GM18526 (cell line): ENCODE measurements around the gene SAP30L.

Experiments used
- POLR2A ChIP-seq: IDR thresholded peaks from 3 replicates; pipeline ENCODE4 v1.6.1; 2011; ENCODE audit not compliant: insufficient read length; ENCODE audit errors: extremely low read depth

SAP30L gene

DNA sequence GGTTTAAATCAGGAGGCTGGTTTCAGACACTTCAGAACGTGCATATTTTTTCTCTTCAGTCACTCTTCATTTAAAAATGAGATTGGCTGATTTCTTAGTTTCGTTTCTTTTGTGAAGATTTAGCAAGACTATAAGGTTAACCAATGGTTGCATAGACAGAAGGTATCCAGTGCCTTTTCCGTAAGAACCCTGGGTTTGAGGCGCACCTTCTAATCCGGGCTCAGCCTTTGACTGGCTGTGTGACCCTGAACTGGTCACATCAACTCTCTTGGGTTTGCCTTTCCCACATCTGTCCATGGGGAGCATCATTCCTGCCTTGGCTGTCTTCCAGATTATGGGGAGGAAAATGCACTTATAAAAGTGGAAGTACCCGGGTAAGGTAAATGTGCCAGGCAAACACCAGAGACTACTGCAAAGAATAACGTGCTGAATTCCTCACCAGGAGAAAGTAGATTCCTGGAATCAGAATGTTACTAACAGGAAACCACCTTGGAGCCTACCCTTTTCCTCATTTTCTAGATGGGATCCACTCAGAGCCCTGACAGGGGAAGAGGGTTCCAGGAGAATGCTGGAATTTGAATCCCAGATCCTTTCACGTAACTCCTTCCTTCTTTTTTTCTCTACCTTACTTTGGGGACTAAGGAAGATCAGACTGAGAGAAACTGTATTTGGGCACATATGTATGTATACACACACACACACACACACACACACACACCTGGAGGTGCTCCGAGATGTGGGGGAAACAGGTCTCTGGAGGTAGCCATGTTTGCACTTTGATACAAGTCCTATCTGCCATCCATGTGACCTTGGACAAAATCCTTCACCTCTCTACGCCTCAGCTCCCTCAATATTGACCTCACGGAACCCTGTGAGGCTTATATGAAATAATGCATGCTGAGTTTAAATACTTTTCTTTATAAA, 25.4 kb downstream of the SAP30L start:
- no peak for TF ChIP-seq POLR2A

GRCh38 chr5:154472871-154473580, 27.2 kb downstream of the SAP30L start:
- no peak for TF ChIP-seq POLR2A

- no peak for TF ChIP-seq POLR2A
These were observed 27.9 kb downstream of the SAP30L start for GRCh38 chr5:154473581-154474283.

- TF ChIP-seq POLR2A: no peak
These were observed 28.9 kb downstream of the SAP30L start for GRCh38 chr5:154474396-154475334.

DNA sequence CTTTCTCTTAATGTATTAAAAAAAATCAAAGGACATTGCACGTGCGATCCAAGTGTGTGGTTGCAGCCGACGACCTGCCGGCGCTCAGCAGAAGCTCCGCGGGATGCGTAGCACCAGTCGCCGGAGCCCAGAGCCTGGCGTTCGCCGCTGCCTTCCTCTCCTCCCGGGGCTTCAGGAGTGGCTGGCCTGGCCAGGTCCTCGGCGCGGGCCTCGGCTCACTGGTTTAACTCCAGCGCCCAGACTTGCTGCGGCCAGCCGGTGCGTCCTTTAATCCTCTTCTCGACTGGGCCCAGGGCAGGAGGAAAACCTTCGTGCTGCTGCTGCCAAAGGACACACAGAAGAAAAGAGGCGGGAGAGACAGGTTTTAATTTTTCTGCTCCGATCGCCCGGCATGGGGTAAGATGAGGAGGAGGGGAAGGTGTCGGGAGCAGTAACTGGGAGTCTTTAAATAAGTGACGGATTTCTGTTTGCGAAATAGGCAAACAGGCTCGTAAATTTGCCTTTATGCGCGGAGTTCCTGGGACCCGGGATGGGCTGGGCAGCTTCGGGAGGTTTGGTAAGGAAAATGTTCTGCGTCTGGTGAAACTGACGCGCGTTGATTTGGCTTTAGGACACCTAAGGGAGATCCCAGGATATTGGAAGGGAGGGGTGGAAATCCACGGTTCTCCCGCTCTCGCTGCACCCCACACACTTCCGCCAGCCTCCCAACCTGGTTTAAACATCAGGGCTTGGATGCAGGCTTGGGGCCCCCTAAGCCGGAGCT, 30.0 kb downstream of the SAP30L start:
- no peak for TF ChIP-seq POLR2A

DNA sequence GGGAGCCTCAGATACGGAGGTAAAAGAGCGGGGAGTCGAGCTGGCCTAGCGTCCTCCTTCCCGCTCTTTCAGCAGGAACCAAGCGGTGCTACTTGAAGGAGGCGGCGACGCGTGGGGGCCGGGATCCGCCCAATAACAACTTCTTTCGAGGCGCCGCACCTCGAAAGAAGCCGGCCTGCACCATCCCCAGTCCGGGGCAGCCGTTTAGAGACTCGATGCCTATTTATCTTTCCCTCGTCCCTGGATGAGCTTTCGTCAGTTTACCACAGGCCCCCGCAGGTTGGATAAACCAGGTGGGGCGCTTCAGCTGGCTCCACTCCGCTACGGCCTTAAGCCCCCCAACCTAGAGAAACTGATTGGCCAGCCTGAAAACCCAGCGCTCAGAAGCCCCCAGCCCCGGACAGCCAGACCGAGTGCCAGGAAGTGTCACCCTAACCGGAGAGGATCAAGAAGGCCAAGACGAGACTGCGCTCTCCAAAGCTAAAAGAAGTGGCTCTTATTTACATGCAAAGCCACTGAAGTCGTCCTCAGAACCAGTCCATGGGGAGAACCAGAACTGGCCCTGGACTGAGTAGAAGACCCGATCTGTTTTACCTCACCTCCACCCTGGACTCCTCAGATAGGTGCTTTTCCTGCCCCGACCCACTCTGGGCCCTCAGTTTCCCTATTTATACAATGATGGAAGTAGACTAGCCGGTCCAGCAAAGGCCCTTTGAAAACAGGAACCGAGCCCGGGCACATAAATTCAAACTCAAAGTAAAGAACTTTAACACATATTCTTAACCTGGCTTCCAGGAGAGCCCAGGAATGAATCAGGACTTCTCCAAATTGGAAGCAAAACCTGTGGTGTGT, 30.8 kb downstream of the SAP30L start:
- no peak for TF ChIP-seq POLR2A

DNA sequence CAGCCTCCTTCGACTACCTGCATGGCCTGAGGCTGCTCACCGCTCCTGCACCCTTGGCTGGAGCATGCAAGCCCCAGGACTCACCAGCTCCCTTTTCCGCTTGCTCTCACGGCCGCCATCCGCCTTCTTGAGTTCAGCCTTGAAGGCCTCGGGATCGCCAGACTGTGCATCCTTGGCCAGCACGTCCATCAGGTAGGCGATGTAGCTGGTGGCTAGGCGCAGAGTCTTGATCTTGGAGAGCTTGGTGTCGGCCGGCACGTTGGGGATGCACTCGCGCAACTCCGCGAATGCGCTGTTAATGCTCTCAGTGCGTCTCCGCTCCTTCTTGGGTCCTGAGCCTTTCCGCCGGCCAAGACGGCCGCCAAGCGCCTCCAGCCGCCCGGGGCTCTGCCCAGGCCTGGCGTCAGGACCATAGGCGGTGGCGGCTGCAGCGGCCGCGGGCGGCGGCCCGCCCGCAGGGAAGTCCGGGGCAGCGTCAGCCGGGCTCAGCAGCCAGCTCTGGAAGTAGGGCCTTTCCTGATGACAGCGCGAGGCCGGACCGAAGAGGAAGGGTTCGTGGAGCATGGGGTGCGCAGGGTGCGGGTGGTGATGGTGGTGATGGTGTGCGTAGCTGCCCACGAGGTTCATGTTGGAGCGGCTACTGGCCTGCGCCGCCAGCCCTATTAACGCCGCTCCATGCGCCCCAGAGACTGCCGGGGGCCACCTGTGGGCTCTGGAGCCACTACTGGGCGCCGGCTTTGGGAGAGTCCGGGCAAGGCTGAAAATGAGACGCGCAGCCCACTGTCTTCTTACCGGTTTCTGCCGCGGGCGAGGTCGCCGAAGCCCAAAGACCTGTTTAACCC, 31.8 kb downstream of the SAP30L start:
- no peak for TF ChIP-seq POLR2A

GRCh38 chr5:154478224-154478565, 32.4 kb downstream of the SAP30L start, which contains the start of gene HAND1:
TSS of gene HAND1 (minus strand) at chr5:154478227. CDS start at chr5:154478008, 219 bp downstream.
- no peak for TF ChIP-seq POLR2A

DNA sequence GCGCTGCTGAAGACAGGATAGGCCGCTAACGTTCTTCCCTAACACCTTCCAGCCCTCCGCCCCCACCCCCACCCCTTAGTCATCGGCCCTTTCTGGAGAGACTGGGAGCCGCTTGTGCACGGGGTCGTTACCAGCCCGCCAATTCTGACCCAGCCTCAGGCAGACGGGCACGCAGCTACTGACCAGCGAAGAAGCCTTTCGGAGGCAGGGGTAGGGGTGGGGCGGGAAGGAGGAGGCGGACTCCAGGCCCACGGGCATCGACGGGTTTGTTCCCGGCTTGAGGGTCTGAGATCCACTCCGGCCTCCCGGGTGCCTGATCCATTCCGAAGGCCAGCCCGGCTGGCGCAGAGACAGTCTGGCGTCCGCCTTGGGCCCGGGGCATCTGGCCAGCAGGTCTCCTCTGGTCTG, 33.0 kb downstream of the SAP30L start:
- no peak for TF ChIP-seq POLR2A

- no peak for TF ChIP-seq POLR2A
These were observed 33.6 kb downstream of the SAP30L start for GRCh38 chr5:154479160-154479943.
